ENCODE results near the gene CDKN2B.

DNA sequence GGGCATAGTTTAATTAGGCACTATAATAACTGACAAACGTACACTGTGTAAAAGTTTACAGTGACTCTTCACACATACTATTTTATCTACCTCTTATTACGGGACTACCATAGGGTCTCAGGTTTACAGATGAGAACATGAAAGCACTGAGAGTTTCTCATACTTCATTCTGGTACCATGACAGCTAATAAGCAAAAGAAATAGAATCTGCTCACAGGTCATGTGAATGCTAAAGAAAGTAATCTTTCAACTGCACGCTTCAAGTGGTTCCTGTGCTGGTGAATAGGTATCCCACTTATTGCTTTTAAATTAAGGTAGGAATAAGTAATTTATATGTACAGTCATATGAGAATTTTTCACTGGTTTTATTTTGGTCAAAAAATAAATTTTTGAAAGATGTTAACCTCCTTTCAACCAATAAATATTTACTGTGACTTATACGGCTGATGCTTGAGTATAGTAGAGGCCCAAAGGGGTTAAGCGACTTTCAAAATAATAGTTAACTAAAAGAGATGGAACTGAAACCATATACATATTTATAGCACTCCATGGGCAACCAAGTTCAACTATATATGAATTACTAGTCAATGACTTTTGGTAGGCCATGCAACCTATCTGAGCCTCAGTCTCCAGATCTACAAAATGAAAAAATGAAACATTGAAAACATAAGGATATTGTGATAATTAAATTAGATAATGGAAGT, 23.0 kb downstream of the CDKN2B start:
- TF ChIP-seq POLR2A (IDR thresholded peaks at IDR 0.05) = no peak
- TF ChIP-seq CTCF (IDR thresholded peaks at IDR 0.05 in 4 of 5, conservative IDR thresholded peaks at IDR 0.05 in 1 of 5) = no peak
